Measurements from ENCODE around the gene SCAMP3. TPM values are rescaled to one million over a fixed set of nuclear protein-coding genes. Genes with fewer than 3 reads are reported as not detected.
"Not testable (repeated sequence)": the region's sequence is repeated elsewhere in the genome, so short reads cannot be mapped to it uniquely, and the experiment has no call there.

SCAMP3 gene
- total RNA-seq, 1 donor from 2014 or later = 78.6 TPM

DNA sequence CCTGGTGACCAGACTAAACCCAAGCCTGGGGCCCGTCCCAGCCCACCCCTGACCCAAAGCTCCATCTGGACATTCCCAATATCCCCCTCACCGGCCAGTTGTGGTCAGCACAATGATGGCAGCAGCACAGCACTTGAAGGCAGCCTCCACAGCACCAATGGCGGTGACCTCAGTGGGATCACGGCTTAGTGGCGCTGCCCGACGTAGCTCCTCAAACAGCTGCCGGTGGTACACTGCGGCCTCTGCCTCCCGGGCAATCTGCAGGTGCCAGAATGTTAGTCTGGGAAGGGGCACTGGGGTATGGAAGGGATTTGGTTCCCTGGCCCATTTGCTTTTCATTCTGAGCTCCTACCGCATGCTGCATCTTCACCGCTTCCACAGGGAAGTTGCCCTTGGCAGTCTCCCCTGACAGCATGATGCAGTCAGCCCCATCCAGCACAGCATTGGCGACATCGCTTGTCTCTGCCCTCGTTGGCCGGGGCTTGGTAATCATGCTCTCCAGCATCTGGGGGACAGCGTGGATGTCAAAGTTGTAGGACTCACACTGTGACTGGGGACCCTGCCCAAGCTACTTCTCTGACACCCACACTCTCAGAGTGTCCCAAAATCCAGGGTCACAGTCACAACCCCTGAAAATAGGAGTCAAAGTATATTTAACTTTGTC, 31.1 kb upstream of the SCAMP3 start:
- POLR2A ChIA-PET = no interaction called here
- CTCF ChIA-PET = no interaction called here
- Mint-ChIP-seq H3K4me1 (peaks cover 6% of the 10 kb centered on the region), H3K36me3 (ENCODE audit: low read depth) (no peaks in the 10 kb centered on the region), H3K27me3 (peaks cover 35% of the 10 kb centered on the region), H3K9me3 (no peaks in the 10 kb centered on the region), H3K27ac (no peak overlapping the region), H3K4me3 (no peak overlapping the region)
- ATAC-seq (ENCODE audit: low read depth) = no peak
- intact Hi-C loops (cut with micrococcal nuclease) = no loop called here
- no peak for DNase-seq
- TF ChIP-seq, protein P1, sequence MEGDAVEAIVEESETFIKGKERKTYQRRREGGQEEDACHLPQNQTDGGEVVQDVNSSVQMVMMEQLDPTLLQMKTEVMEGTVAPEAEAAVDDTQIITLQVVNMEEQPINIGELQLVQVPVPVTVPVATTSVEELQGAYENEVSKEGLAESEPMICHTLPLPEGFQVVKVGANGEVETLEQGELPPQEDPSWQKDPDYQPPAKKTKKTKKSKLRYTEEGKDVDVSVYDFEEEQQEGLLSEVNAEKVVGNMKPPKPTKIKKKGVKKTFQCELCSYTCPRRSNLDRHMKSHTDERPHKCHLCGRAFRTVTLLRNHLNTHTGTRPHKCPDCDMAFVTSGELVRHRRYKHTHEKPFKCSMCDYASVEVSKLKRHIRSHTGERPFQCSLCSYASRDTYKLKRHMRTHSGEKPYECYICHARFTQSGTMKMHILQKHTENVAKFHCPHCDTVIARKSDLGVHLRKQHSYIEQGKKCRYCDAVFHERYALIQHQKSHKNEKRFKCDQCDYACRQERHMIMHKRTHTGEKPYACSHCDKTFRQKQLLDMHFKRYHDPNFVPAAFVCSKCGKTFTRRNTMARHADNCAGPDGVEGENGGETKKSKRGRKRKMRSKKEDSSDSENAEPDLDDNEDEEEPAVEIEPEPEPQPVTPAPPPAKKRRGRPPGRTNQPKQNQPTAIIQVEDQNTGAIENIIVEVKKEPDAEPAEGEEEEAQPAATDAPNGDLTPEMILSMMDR (IDR thresholded peaks at IDR 0.05) = no peak

DNA sequence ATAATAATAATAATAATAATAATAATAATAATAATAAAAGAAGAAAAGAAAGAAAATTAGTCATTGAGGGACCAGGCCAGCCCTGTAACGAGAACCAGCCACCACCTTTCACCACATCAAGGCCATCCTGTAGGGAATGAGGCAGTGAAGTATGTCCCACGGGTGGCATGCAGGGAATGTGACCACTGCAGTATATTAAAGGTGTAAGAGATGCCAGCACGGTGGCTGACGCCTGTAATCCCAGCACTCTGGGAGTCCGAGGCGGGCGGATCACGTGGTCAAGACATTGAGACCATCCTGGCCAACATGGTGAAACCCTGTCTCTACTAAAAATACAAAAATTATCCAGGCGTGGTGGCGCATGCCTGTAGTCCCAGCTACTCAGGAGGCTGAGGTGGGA, 28.8 kb upstream of the SCAMP3 start:
- CTCF ChIA-PET, H3K9me3 Mint-ChIP-seq: not testable (repeated sequence)

DNA sequence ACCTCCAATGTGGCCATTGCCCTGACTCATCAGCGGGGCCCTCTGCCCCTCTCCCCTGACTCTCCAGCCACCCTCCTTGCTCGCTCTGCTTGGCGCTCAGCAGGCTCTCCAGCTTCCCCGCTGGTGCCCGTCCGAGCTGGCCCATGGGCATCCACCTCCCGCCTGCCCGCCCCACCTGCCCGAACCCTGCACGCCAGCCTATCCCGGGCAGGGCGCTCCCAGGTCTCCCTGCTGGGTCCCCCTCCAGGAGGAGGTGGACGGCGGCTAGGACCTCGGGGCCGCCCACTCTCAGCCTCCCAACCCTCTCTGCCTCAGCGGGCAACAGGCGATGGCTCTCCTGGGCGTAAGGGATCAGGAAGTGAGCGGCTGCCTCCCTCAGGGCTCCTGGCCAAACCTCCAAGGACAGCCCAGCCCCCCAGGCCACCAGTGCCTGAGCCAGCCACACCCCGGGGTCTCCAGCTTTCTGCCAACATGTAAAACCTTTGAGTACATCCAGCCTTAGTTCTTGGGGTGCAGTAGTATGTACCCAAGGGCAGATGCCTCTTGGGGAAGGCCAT, 25.9 kb upstream of the SCAMP3 start:
- Mint-ChIP-seq H3K9me3 (no peaks in the 10 kb centered on the region), H3K27ac (no peak overlapping the region), H3K36me3 (ENCODE audit: low read depth) (no peaks in the 10 kb centered on the region), H3K4me3 (no peak overlapping the region), H3K4me1 (no peaks in the 10 kb centered on the region), H3K27me3 (peaks cover 4% of the 10 kb centered on the region)
- CTCF ChIA-PET = no interaction called here
- POLR2A ChIA-PET = no interaction called here
- TF ChIP-seq, protein P1 (IDR thresholded peaks at IDR 0.05) = no peak
- no peak for DNase-seq
- ATAC-seq (ENCODE audit: low read depth) = no peak
- intact Hi-C loops (cut with micrococcal nuclease) = no loop called here

More for the DNA sequence above, 28.8 kb upstream of the SCAMP3 start:
- intact Hi-C loops (cut with micrococcal nuclease); H3K4me3 Mint-ChIP-seq; H3K4me1 Mint-ChIP-seq; H3K36me3 Mint-ChIP-seq (ENCODE audit: low read depth); DNase-seq; ATAC-seq (ENCODE audit: low read depth); H3K27ac Mint-ChIP-seq: not testable (repeated sequence)
- peaks cover 24% of the 10 kb centered on the region for H3K27me3 Mint-ChIP-seq
- POLR2A ChIA-PET = interaction anchor here (0.7 to 1.1 kb wide), 2 partner anchors 17 to 33 kb away, joined by 3 read pairs; partner anchors contain the start of gene FDPS

- POLR2A ChIA-PET = no interaction called here
- no peaks in the 10 kb centered on the region for H3K4me1 Mint-ChIP-seq
- TF ChIP-seq, protein P1 (IDR thresholded peaks at IDR 0.05) = no peak
Measured at GRCh38 chr1:155286544-155286943, 24.4 kb upstream of the SCAMP3 start.

DNA sequence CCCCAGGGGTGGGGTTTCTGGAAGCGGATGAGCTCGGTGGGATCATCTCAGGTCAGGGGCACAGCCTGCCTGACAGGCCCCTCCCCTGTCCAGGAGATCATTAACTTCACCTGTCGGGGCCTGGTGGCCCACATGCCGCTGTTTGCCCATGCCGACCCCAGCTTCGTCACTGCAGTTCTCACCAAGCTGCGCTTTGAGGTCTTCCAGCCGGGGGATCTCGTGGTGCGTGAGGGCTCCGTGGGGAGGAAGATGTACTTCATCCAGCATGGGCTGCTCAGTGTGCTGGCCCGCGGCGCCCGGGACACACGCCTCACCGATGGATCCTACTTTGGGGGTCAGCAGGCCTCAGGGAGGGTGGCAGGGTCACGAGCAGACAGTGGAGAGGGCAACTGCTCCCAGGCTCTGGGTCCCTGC, 23.5 kb upstream of the SCAMP3 start:
- Mint-ChIP-seq H3K9me3 (no peaks in the 10 kb centered on the region), H3K27me3 (no peaks in the 10 kb centered on the region), H3K36me3 (ENCODE audit: low read depth) (no peaks in the 10 kb centered on the region), H3K4me1 (no peaks in the 10 kb centered on the region), H3K27ac (no peak overlapping the region), H3K4me3 (no peak overlapping the region)
- intact Hi-C loops (cut with micrococcal nuclease) = no loop called here
- TF ChIP-seq, protein P1 (IDR thresholded peaks at IDR 0.05) = no peak
- no peak for DNase-seq
- CTCF ChIA-PET = interaction anchor here (0.6 kb wide), 1 partner anchor 38 kb away, joined by 3 read pairs; no protein-coding TSS in a partner anchor
- POLR2A ChIA-PET = no interaction called here
- ATAC-seq (ENCODE audit: low read depth) = no peak

More at GRCh38 chr1:155286544-155286943, 24.4 kb upstream of the SCAMP3 start:
- no peaks in the 10 kb centered on the region for H3K36me3 Mint-ChIP-seq (ENCODE audit: low read depth)
- H3K4me3 Mint-ChIP-seq = no peak overlapping the region
- DNase-seq = no peak
- ATAC-seq (ENCODE audit: low read depth) = no peak
- H3K27me3 Mint-ChIP-seq = peaks cover 2% of the 10 kb centered on the region
- intact Hi-C loops (cut with micrococcal nuclease) = no loop called here
- no peak overlapping the region for H3K27ac Mint-ChIP-seq
- CTCF ChIA-PET = no interaction called here
- no peaks in the 10 kb centered on the region for H3K9me3 Mint-ChIP-seq

Data from activated B cell treated with CpG ODN at 0.5 μM for 24 hours (primary cell).